K562 (cell line): ENCODE data around the gene USP24. TPM values are rescaled to one million over a fixed set of nuclear protein-coding genes. Genes with fewer than 3 reads are reported as not detected.
A peak's percentile ranks its signal among the peaks of the same experiment; 100 is the strongest.

Source experiments
- CAMTA2 ChIP-seq: fragments of 250-450 bp; sonication (Bioruptor Pico); conservative IDR thresholded peaks from 2 replicates; pipeline ENCODE4 v1.5.1; 2022
- FOXK2 ChIP-seq, 2 experiments: fragments of 450-650 bp; IDR thresholded peaks in 1 of 2; conservative IDR thresholded peaks in 1 of 2; 2 replicates each; pipeline ENCODE4 v1.6.1; 2016; ENCODE audit warnings: low read depth in 2 of 2, mild to moderate bottlenecking in 1 of 2
- FUS ChIP-seq: fragments of 200-400 bp; formaldehyde crosslinking; optimal IDR thresholded peaks from 2 replicates; pipeline ENCODE3; 2017; ENCODE audit warnings: low read depth, low read length
- HCFC1 ChIP-seq: IDR thresholded peaks from 2 replicates; pipeline ENCODE4 v1.6.1; 2012; ENCODE audit warnings: low read depth, low read length, improper control_type of control experiment
- JUND ChIP-seq, 2 experiments: IDR thresholded peaks; 2 replicates in 1 of 2; 3 replicates in 1 of 2; pipeline ENCODE4 v1.6.1; 2011; ENCODE audit warnings: borderline replicate concordance in 2 of 2, low read depth in 2 of 2, low read length in 2 of 2, improper control_type of control experiment in 1 of 2, missing biosample characterization in 1 of 2, missing genetic modification characterization in 1 of 2, missing genetic modification reagents in 1 of 2
- MTA2 ChIP-seq: fragments of 450-650 bp; IDR thresholded peaks from 2 replicates; pipeline ENCODE4 v1.6.1; 2016; ENCODE audit warnings: low read depth
- NR2C1 ChIP-seq, 2 experiments: fragments of 450-650 bp; IDR thresholded peaks; 2 replicates each; pipeline ENCODE4 v1.6.1; 2017; ENCODE audit warnings: mild to moderate bottlenecking in 2 of 2, antibody characterized with exemption in 1 of 2, inconsistent platforms in 1 of 2, missing compliant biosample characterization in 1 of 2, missing genetic modification characterization in 1 of 2
- NRF1 ChIP-seq, 2 experiments: fragments of 450-650 bp; IDR thresholded peaks in 1 of 2; conservative IDR thresholded peaks in 1 of 2; 2 replicates each; pipeline ENCODE4 v1.6.1; 2014; ENCODE audit warnings: mild to moderate bottlenecking in 2 of 2
- SMAD2 ChIP-seq: fragments of 150-350 bp; IDR thresholded peaks from 2 replicates; pipeline ENCODE4 v1.6.1; 2014; ENCODE audit warnings: low read depth, mild to moderate bottlenecking, low read length
- TAF7 ChIP-seq: fragments of 450-650 bp; IDR thresholded peaks from 2 replicates; pipeline ENCODE4 v1.6.1; 2016; ENCODE audit warnings: missing genetic modification characterization, missing compliant biosample characterization
- ZBTB8A ChIP-seq: fragments of 450-650 bp; IDR thresholded peaks from 2 replicates; pipeline ENCODE4 v1.6.1; 2018; ENCODE audit warnings: mild to moderate bottlenecking, moderate library complexity; ENCODE audit not compliant: partially characterized antibody
- ZNF79 ChIP-seq: fragments of 250-450 bp; sonication (Bioruptor Pico); IDR thresholded peaks from 2 replicates; pipeline ENCODE4 v1.4.0; 2020; ENCODE audit warnings: low read depth, mild to moderate bottlenecking, moderate library complexity
- polyA plus RNA-seq, 8 experiments: library from polyadenylated mRNA; depleted of rRNA in 4 of 8; stranded (reverse) in 5 of 8; unstranded in 3 of 8; fragments of >200 nt; fragmentation: Nextera tagmentation in 2 of 8; fragmentation: Illumina TruSeq in 1 of 8; extraction: Ambion mirVana in 2 of 8; extraction: Trizol in 1 of 8; gene quantifications; 2 replicates each; pipeline versions ENCODE4 v1.2.1 to v1.2.3, GENCODE V29; 2011 to 2014; ENCODE audit warnings: inconsistent platforms in 1 of 8, missing spikeins in 1 of 8
- total RNA-seq, 7 experiments: library from RNA; depleted of rRNA in 6 of 7; stranded (reverse); fragments of >200 nt in 6 of 7; fragmentation: Illumina TruSeq in 2 of 7; extraction: Trizol in 2 of 7; gene quantifications; 2 replicates each; pipeline versions ENCODE4 v1.2.1 to v1.2.3, GENCODE V29; 2011 to 2021; ENCODE audit warnings: low replicate concordance in 1 of 7
- TF ChIP-seq, protein P1 (sequence below): fragments of 250-450 bp; sonication (Bioruptor Pico); IDR thresholded peaks from 2 replicates; pipeline ENCODE4 v1.5.1; 2021; ENCODE audit warnings: mild to moderate bottlenecking
- TF ChIP-seq, protein P2 (sequence below), 2 experiments: IDR thresholded peaks; 2 replicates each; pipeline ENCODE4 v1.6.1; 2012; ENCODE audit warnings: improper control_type of control experiment in 2 of 2, low read depth in 2 of 2, low read length in 2 of 2, borderline replicate concordance in 1 of 2
- TF ChIP-seq, protein P3 (sequence below), 2 experiments: fragments of 450-650 bp; IDR thresholded peaks; 2 replicates each; pipeline ENCODE4 v1.6.1; 2018; ENCODE audit warnings: mild to moderate bottlenecking in 2 of 2, low read depth in 1 of 2; ENCODE audit not compliant: partially characterized antibody in 2 of 2
- TF ChIP-seq, protein P4 (sequence below): fragments of 450-650 bp; formaldehyde crosslinking; IDR thresholded peaks from 2 replicates; pipeline ENCODE4 v1.4.0; 2022; ENCODE audit warnings: mild to moderate bottlenecking, moderate library complexity

The USP24 gene
- total and polyA plus RNA-seq, 9 of the 15 experiments (the other 6 are each of a cell fraction or from before 2014, with no cell fraction given): 7.7 to 62.6 (median 36.8) TPM

DNA sequence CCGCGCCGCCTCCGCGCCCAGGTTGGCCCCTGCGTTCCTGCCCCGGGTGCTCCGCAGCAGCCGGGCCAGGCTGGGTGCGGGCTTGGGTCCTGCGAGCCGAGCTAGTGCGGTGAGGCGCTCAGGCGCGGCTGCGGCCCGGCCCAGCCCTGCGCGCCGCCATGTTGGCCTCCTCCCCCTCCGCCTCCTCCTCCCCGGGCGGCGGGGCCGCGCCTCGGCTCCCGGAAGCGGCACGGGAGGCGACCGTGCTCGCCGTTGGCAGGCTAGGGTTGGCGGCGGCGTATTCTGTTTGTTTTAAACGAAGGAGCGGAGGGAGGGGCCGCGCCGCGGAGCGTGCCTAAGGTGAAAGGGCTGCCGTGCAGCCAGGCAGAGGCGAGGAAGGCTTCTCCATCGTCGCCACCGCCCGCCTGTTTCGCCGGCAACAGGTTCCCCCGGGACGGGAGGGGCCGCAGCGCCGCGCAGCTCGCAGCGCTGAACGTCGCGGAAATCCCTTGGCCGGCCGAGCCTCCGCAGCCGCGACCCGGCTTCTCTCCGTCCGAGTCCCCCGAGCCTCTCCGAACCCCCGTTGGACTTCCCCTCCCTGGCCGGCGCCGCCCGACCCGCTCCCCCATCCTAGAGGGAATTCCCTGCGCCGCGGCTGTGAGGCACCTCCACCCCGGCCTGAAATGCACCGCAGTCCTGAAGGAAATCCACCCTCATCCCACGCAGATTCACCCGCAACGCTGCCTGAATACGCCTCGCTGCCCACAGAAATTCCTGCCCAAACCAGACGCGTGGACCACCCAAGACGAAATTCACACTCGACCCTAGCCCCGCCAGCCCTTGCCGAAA, at the start of gene USP24 (continued):
- TF ChIP-seq JUND (IDR thresholded peaks at IDR 0.05; ENCODE audit: borderline replicate concordance, low read depth, low read length) (peak; percentile 24; the same call in 1 of the 2 replicates), JUND (tag; IDR thresholded peaks at IDR 0.05; ENCODE audit: borderline replicate concordance, low read depth, low read length) (no peak), TAF7 (tag) (0 out of 2 replicates have a peak, but pooled peaks have one; percentile 52), HCFC1 (peak; percentile 60; the same call in 1 of the 2 replicates), NRF1 (conservative IDR thresholded peaks at IDR 0.05 in 1 of 2, IDR thresholded peaks at IDR 0.05 in 1 of 2) (peak; percentile 59 to 64; a peak in 3 of 4 replicates), ZBTB8A (no peak), FOXK2 (conservative IDR thresholded peaks at IDR 0.05 in 1 of 2, IDR thresholded peaks at IDR 0.05 in 1 of 2; ENCODE audit: low read depth in 2 of 2) (no peak), SMAD2 (no peak), MTA2 (no peak), NR2C1 (IDR thresholded peaks at IDR 0.05) (no peak), NR2C1 (tag; IDR thresholded peaks at IDR 0.05) (no peak), FUS (peak; percentile 78), ZNF79 (CRISPR knock-in tag) (no peak), CAMTA2 (no peak)
- TF ChIP-seq, protein P1, sequence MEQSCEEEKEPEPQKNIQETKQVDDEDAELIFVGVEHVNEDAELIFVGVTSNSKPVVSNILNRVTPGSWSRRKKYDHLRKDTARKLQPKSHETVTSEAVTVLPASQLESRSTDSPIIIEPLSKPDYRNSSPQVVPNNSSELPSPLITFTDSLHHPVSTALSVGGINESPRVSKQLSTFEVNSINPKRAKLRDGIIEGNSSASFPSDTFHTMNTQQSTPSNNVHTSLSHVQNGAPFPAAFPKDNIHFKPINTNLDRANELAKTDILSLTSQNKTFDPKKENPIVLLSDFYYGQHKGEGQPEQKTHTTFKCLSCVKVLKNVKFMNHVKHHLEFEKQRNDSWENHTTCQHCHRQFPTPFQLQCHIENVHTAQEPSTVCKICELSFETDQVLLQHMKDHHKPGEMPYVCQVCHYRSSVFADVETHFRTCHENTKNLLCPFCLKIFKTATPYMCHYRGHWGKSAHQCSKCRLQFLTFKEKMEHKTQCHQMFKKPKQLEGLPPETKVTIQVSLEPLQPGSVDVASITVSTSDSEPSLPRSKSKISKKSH: no peak
- TF ChIP-seq, protein P2, sequence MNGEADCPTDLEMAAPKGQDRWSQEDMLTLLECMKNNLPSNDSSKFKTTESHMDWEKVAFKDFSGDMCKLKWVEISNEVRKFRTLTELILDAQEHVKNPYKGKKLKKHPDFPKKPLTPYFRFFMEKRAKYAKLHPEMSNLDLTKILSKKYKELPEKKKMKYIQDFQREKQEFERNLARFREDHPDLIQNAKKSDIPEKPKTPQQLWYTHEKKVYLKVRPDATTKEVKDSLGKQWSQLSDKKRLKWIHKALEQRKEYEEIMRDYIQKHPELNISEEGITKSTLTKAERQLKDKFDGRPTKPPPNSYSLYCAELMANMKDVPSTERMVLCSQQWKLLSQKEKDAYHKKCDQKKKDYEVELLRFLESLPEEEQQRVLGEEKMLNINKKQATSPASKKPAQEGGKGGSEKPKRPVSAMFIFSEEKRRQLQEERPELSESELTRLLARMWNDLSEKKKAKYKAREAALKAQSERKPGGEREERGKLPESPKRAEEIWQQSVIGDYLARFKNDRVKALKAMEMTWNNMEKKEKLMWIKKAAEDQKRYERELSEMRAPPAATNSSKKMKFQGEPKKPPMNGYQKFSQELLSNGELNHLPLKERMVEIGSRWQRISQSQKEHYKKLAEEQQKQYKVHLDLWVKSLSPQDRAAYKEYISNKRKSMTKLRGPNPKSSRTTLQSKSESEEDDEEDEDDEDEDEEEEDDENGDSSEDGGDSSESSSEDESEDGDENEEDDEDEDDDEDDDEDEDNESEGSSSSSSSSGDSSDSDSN (IDR thresholded peaks at IDR 0.05; ENCODE audit: borderline replicate concordance in 1 of 2, low read depth in 2 of 2, low read length in 2 of 2): peak in 1 of 2 experiments; percentile 84; a peak in 3 of 4 replicates
- TF ChIP-seq, protein P3, sequence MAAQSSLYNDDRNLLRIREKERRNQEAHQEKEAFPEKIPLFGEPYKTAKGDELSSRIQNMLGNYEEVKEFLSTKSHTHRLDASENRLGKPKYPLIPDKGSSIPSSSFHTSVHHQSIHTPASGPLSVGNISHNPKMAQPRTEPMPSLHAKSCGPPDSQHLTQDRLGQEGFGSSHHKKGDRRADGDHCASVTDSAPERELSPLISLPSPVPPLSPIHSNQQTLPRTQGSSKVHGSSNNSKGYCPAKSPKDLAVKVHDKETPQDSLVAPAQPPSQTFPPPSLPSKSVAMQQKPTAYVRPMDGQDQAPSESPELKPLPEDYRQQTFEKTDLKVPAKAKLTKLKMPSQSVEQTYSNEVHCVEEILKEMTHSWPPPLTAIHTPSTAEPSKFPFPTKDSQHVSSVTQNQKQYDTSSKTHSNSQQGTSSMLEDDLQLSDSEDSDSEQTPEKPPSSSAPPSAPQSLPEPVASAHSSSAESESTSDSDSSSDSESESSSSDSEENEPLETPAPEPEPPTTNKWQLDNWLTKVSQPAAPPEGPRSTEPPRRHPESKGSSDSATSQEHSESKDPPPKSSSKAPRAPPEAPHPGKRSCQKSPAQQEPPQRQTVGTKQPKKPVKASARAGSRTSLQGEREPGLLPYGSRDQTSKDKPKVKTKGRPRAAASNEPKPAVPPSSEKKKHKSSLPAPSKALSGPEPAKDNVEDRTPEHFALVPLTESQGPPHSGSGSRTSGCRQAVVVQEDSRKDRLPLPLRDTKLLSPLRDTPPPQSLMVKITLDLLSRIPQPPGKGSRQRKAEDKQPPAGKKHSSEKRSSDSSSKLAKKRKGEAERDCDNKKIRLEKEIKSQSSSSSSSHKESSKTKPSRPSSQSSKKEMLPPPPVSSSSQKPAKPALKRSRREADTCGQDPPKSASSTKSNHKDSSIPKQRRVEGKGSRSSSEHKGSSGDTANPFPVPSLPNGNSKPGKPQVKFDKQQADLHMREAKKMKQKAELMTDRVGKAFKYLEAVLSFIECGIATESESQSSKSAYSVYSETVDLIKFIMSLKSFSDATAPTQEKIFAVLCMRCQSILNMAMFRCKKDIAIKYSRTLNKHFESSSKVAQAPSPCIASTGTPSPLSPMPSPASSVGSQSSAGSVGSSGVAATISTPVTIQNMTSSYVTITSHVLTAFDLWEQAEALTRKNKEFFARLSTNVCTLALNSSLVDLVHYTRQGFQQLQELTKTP (IDR thresholded peaks at IDR 0.05; ENCODE audit: low read depth in 1 of 2, partially characterized antibody in 2 of 2): peak in 1 of 2 experiments; percentile 15
- TF ChIP-seq, protein P4, sequence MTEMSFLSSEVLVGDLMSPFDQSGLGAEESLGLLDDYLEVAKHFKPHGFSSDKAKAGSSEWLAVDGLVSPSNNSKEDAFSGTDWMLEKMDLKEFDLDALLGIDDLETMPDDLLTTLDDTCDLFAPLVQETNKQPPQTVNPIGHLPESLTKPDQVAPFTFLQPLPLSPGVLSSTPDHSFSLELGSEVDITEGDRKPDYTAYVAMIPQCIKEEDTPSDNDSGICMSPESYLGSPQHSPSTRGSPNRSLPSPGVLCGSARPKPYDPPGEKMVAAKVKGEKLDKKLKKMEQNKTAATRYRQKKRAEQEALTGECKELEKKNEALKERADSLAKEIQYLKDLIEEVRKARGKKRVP: peak; percentile 48; the same call in 1 of the 2 replicates
